WTC11 (cell line): ENCODE results near the gene PEX6. TPM values are rescaled to one million over a fixed set of nuclear protein-coding genes. Genes with fewer than 3 reads are reported as not detected.

Experiments
- AFF4 ChIP-seq: sonication (generic); formaldehyde crosslinking; IDR thresholded peaks from 2 replicates; pipeline ENCODE4 v1.8.1; 2023; ENCODE audit warnings: mild to moderate bottlenecking, missing genetic modification reagents, borderline replicate concordance
- AR ChIP-seq: fragments of 250-450 bp; sonication (Bioruptor Pico); IDR thresholded peaks from 2 replicates; pipeline ENCODE4 v1.9.0; 2021; ENCODE audit warnings: mild to moderate bottlenecking
- ARID4B ChIP-seq: sonication (generic); formaldehyde crosslinking; IDR thresholded peaks from 2 replicates; pipeline ENCODE4 v1.8.0; 2023; ENCODE audit warnings: missing genetic modification reagents, mild to moderate bottlenecking, borderline replicate concordance
- CREB1 ChIP-seq: sonication (generic); formaldehyde crosslinking; IDR thresholded peaks from 2 replicates; pipeline ENCODE4 v1.8.0; 2023; ENCODE audit warnings: mild to moderate bottlenecking, missing genetic modification reagents
- ETV6 ChIP-seq: sonication (generic); formaldehyde crosslinking; IDR thresholded peaks from 2 replicates; pipeline ENCODE4 v1.8.1; 2022; ENCODE audit warnings: mild to moderate bottlenecking, missing genetic modification reagents
- GRHL2 ChIP-seq: fragments of 250-450 bp; sonication (Bioruptor Pico); IDR thresholded peaks from 2 replicates; pipeline ENCODE4 v1.8.0; 2022; ENCODE audit warnings: mild to moderate bottlenecking, moderate library complexity; ENCODE audit not compliant: insufficient replicate concordance, severe bottlenecking
- IRF1 ChIP-seq: sonication (generic); formaldehyde crosslinking; IDR thresholded peaks from 2 replicates; pipeline ENCODE4 v1.8.0; 2023; ENCODE audit warnings: missing genetic modification reagents
- MXD4 ChIP-seq: fragments of 250-450 bp; sonication (Bioruptor Pico); IDR thresholded peaks from 2 replicates; pipeline ENCODE4 v1.8.0; 2021; ENCODE audit warnings: mild to moderate bottlenecking, moderate library complexity, borderline replicate concordance
- NFYB ChIP-seq: sonication (generic); formaldehyde crosslinking; conservative IDR thresholded peaks from 2 replicates; pipeline ENCODE4 v1.8.0; 2022; ENCODE audit warnings: low read depth, missing genetic modification reagents
- NR1H2 ChIP-seq: sonication (generic); formaldehyde crosslinking; IDR thresholded peaks from 2 replicates; pipeline ENCODE4 v1.9.0; 2021; ENCODE audit warnings: mild to moderate bottlenecking, moderate library complexity, missing genetic modification reagents
- NR2C2 ChIP-seq: sonication (generic); formaldehyde crosslinking; IDR thresholded peaks from 2 replicates; pipeline ENCODE4 v1.8.0; 2022; ENCODE audit warnings: mild to moderate bottlenecking, missing genetic modification reagents
- OVOL2 ChIP-seq: fragments of 250-450 bp; sonication (Bioruptor Pico); IDR thresholded peaks from 2 replicates; pipeline ENCODE4 v1.9.0; 2021; ENCODE audit warnings: mild to moderate bottlenecking, borderline replicate concordance
- RORB ChIP-seq: fragments of 250-450 bp; sonication (Bioruptor Pico); IDR thresholded peaks from 2 replicates; pipeline ENCODE4 v1.9.0; 2021; ENCODE audit warnings: mild to moderate bottlenecking
- ZMAT4 ChIP-seq: fragments of 250-450 bp; sonication (Bioruptor Pico); IDR thresholded peaks from 2 replicates; pipeline ENCODE4 v1.9.0; 2021; ENCODE audit warnings: mild to moderate bottlenecking
- ZNF121 ChIP-seq: sonication (generic); formaldehyde crosslinking; IDR thresholded peaks from 2 replicates; pipeline ENCODE4 v1.8.0; 2023; ENCODE audit warnings: missing genetic modification reagents
- ZNF281 ChIP-seq: sonication (generic); formaldehyde crosslinking; IDR thresholded peaks from 2 replicates; pipeline ENCODE4 v1.8.0; 2023; ENCODE audit warnings: mild to moderate bottlenecking, missing genetic modification reagents
- ZNF425 ChIP-seq: fragments of 250-450 bp; sonication (Bioruptor Pico); conservative IDR thresholded peaks from 2 replicates; pipeline ENCODE4 v1.9.0; 2021; ENCODE audit warnings: mild to moderate bottlenecking
- ZSCAN18 ChIP-seq: fragments of 250-450 bp; sonication (Bioruptor Pico); IDR thresholded peaks from 2 replicates; pipeline ENCODE4 v2.1.2; 2022; ENCODE audit warnings: mild to moderate bottlenecking, moderate library complexity
- total RNA-seq: library from RNA; stranded (reverse); gene quantifications from 3 replicates; pipeline ENCODE4 v1.2.3, GENCODE V29; 2021

The PEX6 gene
- total RNA-seq, 1 experiment from 2014 or later = 8.2 TPM

- TF ChIP-seq AR (no peak), ZNF425 (CRISPR knock-in tag) (no peak), OVOL2 (CRISPR knock-in tag) (no peak), ETV6 (no peak; the same call in none of the 2 replicates), GRHL2 (CRISPR knock-in tag) (no peak), AFF4 (CRISPR knock-in tag) (no peak), ZNF281 (CRISPR knock-in tag) (no peak), ZSCAN18 (CRISPR knock-in tag) (no peak; the same call in 1 of the 2 replicates), ARID4B (peak; percentile 47; the same call in 1 of the 2 replicates), NR1H2 (no peak), MXD4 (CRISPR knock-in tag) (no peak), IRF1 (no peak), NFYB (CRISPR knock-in tag) (peak; percentile 96), ZNF121 (CRISPR knock-in tag) (no peak), ZMAT4 (CRISPR knock-in tag) (no peak), NR2C2 (CRISPR knock-in tag) (0 out of 2 replicates have a peak, but pooled peaks have one; percentile 60), RORB (CRISPR knock-in tag) (no peak), CREB1 (CRISPR knock-in tag) (0 out of 2 replicates have a peak, but pooled peaks have one; percentile 8)
Measured at GRCh38 chr6:42928986-42929820, 49.8 kb downstream of the PEX6 start, which contains the start of gene CNPY3 (continued).
